AG04450 (cell line): ENCODE measurements around the gene PLEKHG4B. TPM values are rescaled to one million over a fixed set of nuclear protein-coding genes. Genes with fewer than 3 reads are reported as not detected.

ENCODE experiments used
- CTCF ChIA-PET: fragments of 300-600, 350-600 bp; formaldehyde crosslinking; extraction: SDS; loops from one replicate; lab custom pipeline; 2022; ENCODE audit warnings: antibody characterized with exemption, inconsistent platforms; lab: Charles Lee
- POLR2A ChIA-PET: fragments of 350-600 bp; formaldehyde crosslinking; extraction: SDS; loops from one replicate; lab custom pipeline; 2021; ENCODE audit warnings: antibody characterized with exemption, inconsistent platforms; lab: Yijun Ruan, JAX
- DNase-seq: peaks from one replicate; pipeline ENCODE4 v3.0.0-alpha.2; 2011; ENCODE audit warnings: low read depth, low spot score
- H3K27ac ChIP-seq: one replicate; pipeline ENCODE4 v1.5.1; 2012; ENCODE audit warnings: low read depth, low read length, control low read depth
- H3K27me3 ChIP-seq: one replicate; pipeline ENCODE4 v1.6.0; 2012; ENCODE audit warnings: low read length; ENCODE audit not compliant: control insufficient read depth, insufficient read depth
- H3K4me3 ChIP-seq: 2 replicates; pipeline ENCODE4 v1.5.1; 2011; ENCODE audit warnings: mild to moderate bottlenecking, low read depth, low read length, control low read depth
- H3K9me3 ChIP-seq: 2 replicates; pipeline ENCODE4 v1.5.1; 2012; ENCODE audit warnings: low read length; ENCODE audit not compliant: control insufficient read depth, insufficient read depth
- polyA plus RNA-seq: library from polyadenylated mRNA; depleted of rRNA; stranded (reverse); fragments of >200 nt; gene quantifications from 2 replicates; pipeline ENCODE4 v1.2.3, GENCODE V29; 2011
- TF ChIP-seq, protein P1 (sequence below): IDR thresholded peaks from 2 replicates; pipeline ENCODE4 v1.5.1; 2011; ENCODE audit warnings: low read depth, low read length, control low read depth, inconsistent platforms

PLEKHG4B gene
- polyA plus RNA-seq, 1 experiment, result 0.24 TPM

DNA sequence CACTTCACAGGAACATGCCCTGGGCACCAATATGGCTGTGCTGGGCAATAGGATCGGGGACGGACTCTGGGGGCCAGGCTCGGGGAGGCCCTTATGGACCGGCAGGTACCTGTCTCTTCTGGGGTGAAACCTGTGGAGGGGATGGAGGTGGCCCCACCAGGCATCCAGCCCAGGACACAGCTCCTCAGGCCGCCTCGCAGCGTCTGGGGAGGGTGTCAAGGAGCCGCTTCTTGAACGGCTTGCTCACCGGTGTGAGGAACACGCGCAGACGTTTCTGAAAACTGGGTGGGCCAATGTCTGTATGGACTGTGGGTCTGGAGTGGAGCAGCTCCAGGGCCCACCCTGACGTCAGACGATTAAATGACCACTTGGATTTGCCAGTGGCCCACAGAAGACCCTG lies 45.8 kb downstream of the PLEKHG4B start:
- no peak for DNase-seq
- Histone ChIP-seq H3K9me3 (no peaks in the 10 kb centered on the region; the same call in 1 of the 2 replicates), H3K27me3 (peaks cover 7% of the 10 kb centered on the region), H3K4me3 (no peak overlapping the region), H3K27ac (no peak overlapping the region)
- CTCF ChIA-PET, result no interaction called here
- TF ChIP-seq, protein P1, sequence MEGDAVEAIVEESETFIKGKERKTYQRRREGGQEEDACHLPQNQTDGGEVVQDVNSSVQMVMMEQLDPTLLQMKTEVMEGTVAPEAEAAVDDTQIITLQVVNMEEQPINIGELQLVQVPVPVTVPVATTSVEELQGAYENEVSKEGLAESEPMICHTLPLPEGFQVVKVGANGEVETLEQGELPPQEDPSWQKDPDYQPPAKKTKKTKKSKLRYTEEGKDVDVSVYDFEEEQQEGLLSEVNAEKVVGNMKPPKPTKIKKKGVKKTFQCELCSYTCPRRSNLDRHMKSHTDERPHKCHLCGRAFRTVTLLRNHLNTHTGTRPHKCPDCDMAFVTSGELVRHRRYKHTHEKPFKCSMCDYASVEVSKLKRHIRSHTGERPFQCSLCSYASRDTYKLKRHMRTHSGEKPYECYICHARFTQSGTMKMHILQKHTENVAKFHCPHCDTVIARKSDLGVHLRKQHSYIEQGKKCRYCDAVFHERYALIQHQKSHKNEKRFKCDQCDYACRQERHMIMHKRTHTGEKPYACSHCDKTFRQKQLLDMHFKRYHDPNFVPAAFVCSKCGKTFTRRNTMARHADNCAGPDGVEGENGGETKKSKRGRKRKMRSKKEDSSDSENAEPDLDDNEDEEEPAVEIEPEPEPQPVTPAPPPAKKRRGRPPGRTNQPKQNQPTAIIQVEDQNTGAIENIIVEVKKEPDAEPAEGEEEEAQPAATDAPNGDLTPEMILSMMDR, result no peak
- POLR2A ChIA-PET, result no interaction called here

DNA sequence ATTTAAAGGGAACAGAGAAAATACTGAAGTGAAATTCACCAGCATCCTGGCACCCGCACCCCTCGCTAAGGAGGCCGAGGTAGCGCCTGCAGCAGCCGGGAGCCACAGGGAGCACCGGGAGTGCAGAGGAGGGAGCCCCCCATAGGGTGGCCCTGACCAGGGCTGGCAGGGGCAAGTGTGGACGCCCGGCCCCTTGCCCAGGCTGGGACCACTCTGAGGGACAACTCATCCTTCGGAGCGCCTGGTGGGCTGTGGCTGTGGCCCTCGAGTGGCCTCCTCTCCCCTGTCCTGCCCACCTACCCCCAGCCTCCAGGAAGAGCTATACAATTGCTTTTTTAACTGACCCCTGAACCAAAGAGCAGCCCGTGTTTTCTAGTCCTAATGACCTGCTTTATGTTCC lies 47.0 kb downstream of the PLEKHG4B start:
- ChIA-PET CTCF (no interaction called here), POLR2A (no interaction called here)
- no peak overlapping the region for H3K4me3 ChIP-seq
- no peak overlapping the region for H3K27ac ChIP-seq
- peaks cover 14% of the 10 kb centered on the region for H3K27me3 ChIP-seq
- no peaks in the 10 kb centered on the region; the same call in 1 of the 2 replicates for H3K9me3 ChIP-seq
- DNase-seq, result no peak
- TF ChIP-seq, protein P1, result no peak

DNA sequence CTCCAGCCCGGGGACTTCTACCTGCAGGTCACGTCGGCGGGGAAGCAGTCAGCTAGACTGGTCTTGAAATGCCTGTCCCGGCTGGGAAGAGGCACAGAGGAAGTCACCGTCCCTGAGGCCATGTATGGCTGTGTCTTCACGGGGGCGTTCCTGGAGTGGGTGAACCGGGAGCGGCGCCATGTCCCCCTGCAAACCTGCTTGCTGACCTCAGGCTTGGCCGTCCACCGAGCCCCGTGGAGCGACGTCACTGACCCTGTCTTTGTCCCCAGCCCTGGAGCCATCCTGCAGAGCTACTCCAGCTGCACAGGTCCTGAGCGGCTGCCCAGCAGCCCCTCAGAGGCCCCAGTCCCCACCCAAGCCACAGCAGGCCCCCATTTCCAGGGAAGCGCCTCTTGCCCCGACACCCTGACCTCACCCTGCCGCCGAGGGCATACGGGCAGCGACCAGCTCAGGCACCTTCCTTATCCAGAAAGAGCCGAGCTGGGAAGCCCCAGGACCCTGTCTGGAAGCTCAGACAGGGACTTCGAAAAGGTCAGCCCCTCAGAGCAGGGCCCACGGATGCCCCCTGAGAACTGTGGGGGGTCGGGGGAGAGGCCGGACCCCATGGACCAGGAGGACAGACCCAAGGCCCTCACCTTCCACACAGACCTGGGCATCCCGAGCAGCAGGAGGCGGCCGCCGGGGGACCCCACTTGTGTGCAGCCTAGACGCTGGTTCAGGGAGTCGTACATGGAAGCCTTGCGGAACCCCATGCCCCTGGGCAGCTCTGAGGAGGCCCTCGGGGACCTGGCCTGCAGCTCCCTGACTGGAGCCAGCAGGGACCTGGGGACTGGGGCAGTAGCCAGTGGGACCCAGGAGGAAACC lies 47.8 kb downstream of the PLEKHG4B start:
- peaks cover 18% of the 10 kb centered on the region for H3K27me3 ChIP-seq
- peaks cover 3% of the 10 kb centered on the region; the same call in 1 of the 2 replicates for H3K9me3 ChIP-seq
- no peak overlapping the region for H3K4me3 ChIP-seq
- TF ChIP-seq, protein P1, result no peak
- no peak for DNase-seq
- CTCF ChIA-PET, result no interaction called here
- POLR2A ChIA-PET, result no interaction called here
- no peak overlapping the region for H3K27ac ChIP-seq

DNA sequence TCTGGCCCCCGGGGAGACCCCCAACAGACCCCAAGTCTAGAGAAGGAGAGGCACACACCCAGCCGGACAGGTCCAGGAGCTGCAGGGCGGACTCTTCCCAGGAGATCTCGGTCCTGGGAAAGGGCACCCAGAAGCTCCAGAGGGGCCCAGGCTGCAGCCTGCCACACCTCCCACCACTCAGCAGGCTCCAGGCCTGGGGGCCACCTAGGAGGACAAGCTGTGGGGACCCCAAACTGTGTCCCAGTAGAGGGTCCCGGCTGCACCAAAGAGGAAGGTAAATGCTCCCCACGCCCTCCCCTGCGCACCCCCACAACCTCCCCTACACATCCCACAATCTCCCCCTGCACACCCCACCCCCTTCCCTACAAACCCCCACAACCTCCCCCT lies 48.5 kb downstream of the PLEKHG4B start:
- Histone ChIP-seq H3K4me3 (no peak overlapping the region), H3K9me3 (peaks cover 6% of the 10 kb centered on the region; the same call in 1 of the 2 replicates), H3K27me3 (peaks cover 18% of the 10 kb centered on the region), H3K27ac (no peak overlapping the region)
- DNase-seq, result no peak
- TF ChIP-seq, protein P1, result no peak
- ChIA-PET POLR2A (no interaction called here), CTCF (no interaction called here)

DNA sequence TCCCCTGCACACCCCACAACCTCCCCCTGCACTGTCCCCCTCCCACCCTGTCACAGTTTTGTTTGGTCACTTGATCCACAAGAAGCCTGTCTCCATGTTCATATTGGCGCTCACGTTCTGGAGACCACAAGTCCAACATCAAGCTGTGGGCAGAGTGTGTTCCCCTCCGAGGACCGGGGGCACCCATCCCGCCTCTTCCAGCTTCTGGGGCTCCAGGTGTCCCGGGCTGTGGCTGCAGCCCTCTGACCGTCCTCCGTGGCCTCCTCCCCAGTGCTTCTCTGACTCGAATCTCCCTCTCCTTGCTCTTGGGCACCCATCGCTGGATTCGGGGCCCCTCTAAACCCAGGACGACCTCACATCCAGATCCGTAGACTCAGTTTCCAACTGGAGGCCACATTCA lies 49.2 kb downstream of the PLEKHG4B start:
- DNase-seq, result no peak
- peaks cover 18% of the 10 kb centered on the region for H3K27me3 ChIP-seq
- POLR2A ChIA-PET, result no interaction called here
- peaks cover 6% of the 10 kb centered on the region; the same call in 1 of the 2 replicates for H3K9me3 ChIP-seq
- H3K4me3 ChIP-seq, result no peak overlapping the region
- TF ChIP-seq, protein P1, result no peak
- CTCF ChIA-PET, result no interaction called here
- no peak overlapping the region for H3K27ac ChIP-seq
